ENCODE data around the gene PAFAH1B2.
"Not testable (repeated sequence)": the region's sequence is repeated elsewhere in the genome, so short reads cannot be mapped to it uniquely, and the experiment has no call there.

The PAFAH1B2 gene

GRCh38 chr11:117207481-117207880, 63.4 kb downstream of the PAFAH1B2 start:
- WGBS, 2 donors (ENCODE audit: extremely low coverage in 2 of 2, insufficient read length in 2 of 2, insufficient replicate concordance in 1 of 2) = no CpG with 5 or more reads among the region's 5 CpGs
- not testable (repeated sequence) for H3K4me1 ChIP-seq (ENCODE audit: control insufficient read depth in 2 of 2, insufficient read depth in 1 of 2, low read depth in 1 of 2, low read length in 2 of 2); H2BK5ac ChIP-seq (ENCODE audit: low read length); H3K79me1 ChIP-seq (ENCODE audit: low read depth, low read length); H4K8ac ChIP-seq (ENCODE audit: low read depth, low read length); H3K27ac ChIP-seq (replicated peaks; ENCODE audit: low read length); H3K9ac ChIP-seq (ENCODE audit: low read depth, low read length, poor library complexity); H3K27me3 ChIP-seq (ENCODE audit: control insufficient read depth in 3 of 3, insufficient read depth in 3 of 3, low read depth in 1 of 3, low read length in 3 of 3); H2BK12ac ChIP-seq (ENCODE audit: low read length); H2AK5ac ChIP-seq (ENCODE audit: low read depth, low read length); H2BK120ac ChIP-seq (ENCODE audit: low read depth, low read length); DNase-seq (ENCODE audit: low spot score); H2BK15ac ChIP-seq (ENCODE audit: low read length); H3K14ac ChIP-seq (ENCODE audit: low read length); H3K18ac ChIP-seq (ENCODE audit: low read length); H3K4ac ChIP-seq (ENCODE audit: low read length); H3K9me3 ChIP-seq (replicated peaks in 1 of 2; ENCODE audit: control insufficient read depth in 2 of 2, insufficient read depth in 1 of 2, low read depth in 1 of 2, low read length in 2 of 2); H3K4me2 ChIP-seq (ENCODE audit: insufficient read depth, low read length, poor library complexity, severe bottlenecking); H4K91ac ChIP-seq (ENCODE audit: low read depth, low read length, poor library complexity); H3K23ac ChIP-seq (ENCODE audit: low read depth, low read length, poor library complexity); H2AFZ ChIP-seq (ENCODE audit: low read length); H3K4me3 ChIP-seq (ENCODE audit: low read length in 2 of 2)
- H3K36me3 ChIP-seq (replicated peaks in 1 of 2; ENCODE audit: control insufficient read depth in 2 of 2, insufficient read depth in 2 of 2, low read length in 2 of 2) = peaks cover 19 to 20% of the 10 kb centered on the region in 2 donors

DNA sequence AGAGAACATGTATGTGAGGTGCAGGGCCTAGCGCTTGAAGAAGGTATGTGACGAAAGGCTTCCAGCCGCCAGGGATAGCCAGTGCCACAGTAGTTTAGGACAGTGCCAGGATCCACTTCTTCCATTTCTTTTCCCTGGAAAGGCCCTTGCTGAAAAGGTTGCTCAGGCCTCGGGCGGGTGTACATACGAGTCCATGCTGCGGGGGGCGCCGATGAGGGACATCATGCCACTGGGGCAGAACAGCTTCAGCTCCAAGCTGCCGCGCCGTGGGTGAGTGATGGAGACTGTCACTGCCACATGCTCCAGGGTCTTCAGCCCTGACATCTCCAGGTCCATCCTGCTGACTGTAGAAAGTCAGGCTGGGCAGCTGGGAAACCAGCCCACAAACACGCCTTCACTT, 64.6 kb downstream of the PAFAH1B2 start:
- WGBS, 2 donors (ENCODE audit: extremely low coverage in 2 of 2, insufficient read length in 2 of 2, insufficient replicate concordance in 1 of 2) = no CpG with 5 or more reads among the region's 13 CpGs
- H3K27ac ChIP-seq (replicated peaks; ENCODE audit: low read length); H2BK5ac ChIP-seq (ENCODE audit: low read length); H3K27me3 ChIP-seq (ENCODE audit: control insufficient read depth in 3 of 3, insufficient read depth in 3 of 3, low read depth in 1 of 3, low read length in 3 of 3); H2BK12ac ChIP-seq (ENCODE audit: low read length); H3K23ac ChIP-seq (ENCODE audit: low read depth, low read length, poor library complexity); H3K4me2 ChIP-seq (ENCODE audit: insufficient read depth, low read length, poor library complexity, severe bottlenecking); H2BK15ac ChIP-seq (ENCODE audit: low read length); H3K14ac ChIP-seq (ENCODE audit: low read length); H2AK5ac ChIP-seq (ENCODE audit: low read depth, low read length); H2AFZ ChIP-seq (ENCODE audit: low read length); H3K18ac ChIP-seq (ENCODE audit: low read length); H3K4ac ChIP-seq (ENCODE audit: low read length); H3K9ac ChIP-seq (ENCODE audit: low read depth, low read length, poor library complexity); H4K8ac ChIP-seq (ENCODE audit: low read depth, low read length); H3K4me3 ChIP-seq (ENCODE audit: low read length in 2 of 2); H3K4me1 ChIP-seq (ENCODE audit: control insufficient read depth in 2 of 2, insufficient read depth in 1 of 2, low read depth in 1 of 2, low read length in 2 of 2); H4K91ac ChIP-seq (ENCODE audit: low read depth, low read length, poor library complexity); DNase-seq (ENCODE audit: low spot score); H3K79me1 ChIP-seq (ENCODE audit: low read depth, low read length); H3K9me3 ChIP-seq (replicated peaks in 1 of 2; ENCODE audit: control insufficient read depth in 2 of 2, insufficient read depth in 1 of 2, low read depth in 1 of 2, low read length in 2 of 2); H2BK120ac ChIP-seq (ENCODE audit: low read depth, low read length): not testable (repeated sequence)
- peaks cover 12 to 30% of the 10 kb centered on the region in 2 donors for H3K36me3 ChIP-seq (replicated peaks in 1 of 2; ENCODE audit: control insufficient read depth in 2 of 2, insufficient read depth in 2 of 2, low read length in 2 of 2)

DNA sequence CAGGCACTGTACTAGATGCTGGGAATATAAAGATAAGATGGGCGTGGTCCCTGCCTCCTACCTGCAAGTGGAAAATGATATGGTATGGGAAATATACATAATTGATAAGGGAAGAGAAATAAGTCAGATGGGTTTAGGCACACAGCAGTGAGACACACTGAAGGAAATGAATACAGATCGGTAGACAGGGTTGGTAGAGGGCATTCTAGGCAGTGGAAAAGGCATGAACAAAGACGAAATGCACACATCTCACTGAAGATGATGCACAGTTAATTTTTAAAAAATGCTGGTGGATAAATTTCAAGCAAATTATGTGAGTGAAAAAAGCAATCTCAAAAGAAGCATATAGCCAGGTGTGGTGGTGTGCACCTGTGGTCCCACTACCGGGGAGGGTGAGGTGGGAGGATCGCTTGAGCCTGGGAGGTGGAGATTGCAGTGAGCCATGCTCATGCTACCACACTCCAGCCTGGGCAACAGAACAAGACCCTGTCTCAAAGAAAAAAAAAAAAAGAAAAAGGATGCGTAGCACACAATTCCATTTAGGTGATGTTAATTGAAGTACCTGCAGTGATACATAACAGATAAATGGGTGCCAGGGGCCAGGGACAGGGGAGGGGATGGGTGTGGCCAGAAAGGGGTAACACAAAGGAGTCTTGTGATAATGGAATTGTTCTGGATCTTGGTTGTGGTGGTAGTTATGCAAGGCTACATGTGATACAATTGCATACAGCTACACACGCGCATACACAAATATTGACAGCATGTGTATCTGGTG, 65.5 kb downstream of the PAFAH1B2 start:
- H3K9me3 ChIP-seq (replicated peaks in 1 of 2; ENCODE audit: control insufficient read depth in 2 of 2, insufficient read depth in 1 of 2, low read depth in 1 of 2, low read length in 2 of 2); H3K4me3 ChIP-seq (ENCODE audit: low read length in 2 of 2); H3K9ac ChIP-seq (ENCODE audit: low read depth, low read length, poor library complexity); H2BK15ac ChIP-seq (ENCODE audit: low read length); H2BK5ac ChIP-seq (ENCODE audit: low read length); DNase-seq (ENCODE audit: low spot score); H3K4me2 ChIP-seq (ENCODE audit: insufficient read depth, low read length, poor library complexity, severe bottlenecking); H3K27me3 ChIP-seq (ENCODE audit: control insufficient read depth in 3 of 3, insufficient read depth in 3 of 3, low read depth in 1 of 3, low read length in 3 of 3); H3K4me1 ChIP-seq (ENCODE audit: control insufficient read depth in 2 of 2, insufficient read depth in 1 of 2, low read depth in 1 of 2, low read length in 2 of 2); H2BK12ac ChIP-seq (ENCODE audit: low read length); H3K23ac ChIP-seq (ENCODE audit: low read depth, low read length, poor library complexity); H2BK120ac ChIP-seq (ENCODE audit: low read depth, low read length); H3K14ac ChIP-seq (ENCODE audit: low read length); H3K79me1 ChIP-seq (ENCODE audit: low read depth, low read length); H3K27ac ChIP-seq (replicated peaks; ENCODE audit: low read length); H4K91ac ChIP-seq (ENCODE audit: low read depth, low read length, poor library complexity); H2AK5ac ChIP-seq (ENCODE audit: low read depth, low read length); H3K4ac ChIP-seq (ENCODE audit: low read length); H4K8ac ChIP-seq (ENCODE audit: low read depth, low read length); H3K18ac ChIP-seq (ENCODE audit: low read length); H2AFZ ChIP-seq (ENCODE audit: low read length): not testable (repeated sequence)
- WGBS, 2 donors (ENCODE audit: extremely low coverage in 2 of 2, insufficient read length in 2 of 2, insufficient replicate concordance in 1 of 2) = no CpG with 5 or more reads among the region's 8 CpGs
- H3K36me3 ChIP-seq (replicated peaks in 1 of 2; ENCODE audit: control insufficient read depth in 2 of 2, insufficient read depth in 2 of 2, low read length in 2 of 2) = peaks cover 9 to 24% of the 10 kb centered on the region in 2 donors

DNA sequence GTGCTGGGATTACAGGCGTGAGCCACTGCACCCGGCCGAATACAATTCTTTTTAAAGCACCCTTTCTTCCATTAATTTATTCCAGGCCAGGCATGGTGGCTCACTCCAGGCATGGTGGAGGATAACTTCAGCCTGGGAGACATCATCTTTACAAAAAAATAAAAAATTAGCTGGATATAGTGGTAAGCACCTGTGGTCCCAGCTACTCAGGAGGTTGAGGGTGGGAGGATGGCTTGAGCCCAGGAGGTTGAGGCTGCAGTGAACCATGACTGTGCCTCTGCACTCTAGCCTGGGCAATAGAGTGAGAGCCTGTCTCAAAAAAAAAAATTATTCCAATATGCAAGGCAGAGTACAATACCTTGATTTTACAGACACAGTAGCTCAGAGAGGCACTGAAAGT, 66.5 kb downstream of the PAFAH1B2 start:
- H3K36me3 ChIP-seq (replicated peaks in 1 of 2; ENCODE audit: control insufficient read depth in 2 of 2, insufficient read depth in 2 of 2, low read length in 2 of 2) = peaks cover 0 to 15% of the 10 kb centered on the region in 2 donors
- H3K27me3 ChIP-seq (ENCODE audit: control insufficient read depth in 3 of 3, insufficient read depth in 3 of 3, low read depth in 1 of 3, low read length in 3 of 3) = no peaks in the 10 kb centered on the region
- WGBS, 2 donors (ENCODE audit: extremely low coverage in 2 of 2, insufficient read length in 2 of 2, insufficient replicate concordance in 1 of 2) = no CpG with 5 or more reads among the region's 3 CpGs
- no peak overlapping the region for H2BK12ac ChIP-seq (ENCODE audit: low read length)
- no peak overlapping the region for H3K27ac ChIP-seq (replicated peaks; ENCODE audit: low read length)
- peaks cover 4 to 8% of the 10 kb centered on the region in 2 donors for H3K4me1 ChIP-seq (ENCODE audit: control insufficient read depth in 2 of 2, insufficient read depth in 1 of 2, low read depth in 1 of 2, low read length in 2 of 2)
- H4K91ac ChIP-seq (ENCODE audit: low read depth, low read length, poor library complexity) = no peak overlapping the region
- no peak overlapping the region for H3K4ac ChIP-seq (ENCODE audit: low read length)
- no peaks in the 10 kb centered on the region for H3K79me1 ChIP-seq (ENCODE audit: low read depth, low read length)
- no peak overlapping the region for H2BK15ac ChIP-seq (ENCODE audit: low read length)
- no peak overlapping the region for H3K18ac ChIP-seq (ENCODE audit: low read length)
- H3K4me2 ChIP-seq (ENCODE audit: insufficient read depth, low read length, poor library complexity, severe bottlenecking) = no peak overlapping the region
- no peak overlapping the region for H2BK120ac ChIP-seq (ENCODE audit: low read depth, low read length)
- no peak overlapping the region for H2AFZ ChIP-seq (ENCODE audit: low read length)
- H3K14ac ChIP-seq (ENCODE audit: low read length) = no peak overlapping the region
- no peak overlapping the region for H3K9ac ChIP-seq (ENCODE audit: low read depth, low read length, poor library complexity)
- H3K4me3 ChIP-seq (ENCODE audit: low read length in 2 of 2) = no peak overlapping the region
- DNase-seq (ENCODE audit: low spot score) = no peak
- no peak overlapping the region for H3K23ac ChIP-seq (ENCODE audit: low read depth, low read length, poor library complexity)
- no peak overlapping the region for H4K8ac ChIP-seq (ENCODE audit: low read depth, low read length)
- no peaks in the 10 kb centered on the region for H3K9me3 ChIP-seq (replicated peaks in 1 of 2; ENCODE audit: control insufficient read depth in 2 of 2, insufficient read depth in 1 of 2, low read depth in 1 of 2, low read length in 2 of 2)
- no peak overlapping the region for H2BK5ac ChIP-seq (ENCODE audit: low read length)
- H2AK5ac ChIP-seq (ENCODE audit: low read depth, low read length) = no peak overlapping the region

Measured in neuronal stem cell (in vitro differentiated cells).